ENCODE data around the gene SLF2.
A peak's percentile ranks its signal among the peaks of the same experiment; 100 is the strongest.
"Not testable (repeated sequence)": the region's sequence is repeated elsewhere in the genome, so short reads cannot be mapped to it uniquely, and the experiment has no call there.

The SLF2 gene

GRCh38 chr10:100878291-100878910, 34.4 kb upstream of the SLF2 start:
- peak; percentile 76 for DNase-seq (ENCODE audit: low spot score)

GRCh38 chr10:100879741-100880360, 32.9 kb upstream of the SLF2 start:
- peak; percentile 51 for DNase-seq (ENCODE audit: low spot score)

- no peak for DNase-seq (ENCODE audit: low spot score)
Observed at GRCh38 chr10:100881556-100882213, 31.1 kb upstream of the SLF2 start.

GRCh38 chr10:100882252-100882651, 30.5 kb upstream of the SLF2 start:
- DNase-seq (ENCODE audit: low spot score), result no peak

- DNase-seq (ENCODE audit: low spot score), result no peak
Observed at GRCh38 chr10:100882671-100883311, 30.0 kb upstream of the SLF2 start.

GRCh38 chr10:100883312-100883821, 29.4 kb upstream of the SLF2 start:
- DNase-seq (ENCODE audit: low spot score), result no peak

- DNase-seq (ENCODE audit: low spot score), result not testable (repeated sequence)
Observed at GRCh38 chr10:100885611-100886010, 27.2 kb upstream of the SLF2 start.

- DNase-seq (ENCODE audit: low spot score), result no peak
Observed at GRCh38 chr10:100886091-100886490, 26.7 kb upstream of the SLF2 start.

GRCh38 chr10:100886521-100886920, 26.2 kb upstream of the SLF2 start:
- no peak for DNase-seq (ENCODE audit: low spot score)

GRCh38 chr10:100886963-100887362, 25.8 kb upstream of the SLF2 start:
- DNase-seq (ENCODE audit: low spot score), result no peak

- no peak for DNase-seq (ENCODE audit: low spot score)
Observed at GRCh38 chr10:100887761-100888296, 24.9 kb upstream of the SLF2 start.

- DNase-seq (ENCODE audit: low spot score), result no peak
Observed at GRCh38 chr10:100888957-100889356, 23.8 kb upstream of the SLF2 start.

GRCh38 chr10:100889546-100889945, 23.2 kb upstream of the SLF2 start:
- DNase-seq (ENCODE audit: low spot score), result no peak

GRCh38 chr10:100890141-100890672, 22.6 kb upstream of the SLF2 start:
- no peak for DNase-seq (ENCODE audit: low spot score)

- no peak for DNase-seq (ENCODE audit: low spot score)
Observed at GRCh38 chr10:100890673-100891317, 22.0 kb upstream of the SLF2 start.

GRCh38 chr10:100894033-100894432, 18.7 kb upstream of the SLF2 start:
- DNase-seq (ENCODE audit: low spot score), result no peak

GRCh38 chr10:100894589-100895294, 18.0 kb upstream of the SLF2 start:
- DNase-seq (ENCODE audit: low spot score), result no peak

GRCh38 chr10:100895346-100895745, 17.4 kb upstream of the SLF2 start:
- no peak for DNase-seq (ENCODE audit: low spot score)

- DNase-seq (ENCODE audit: low spot score), result no peak
Observed at GRCh38 chr10:100895896-100896295, 16.9 kb upstream of the SLF2 start.

GRCh38 chr10:100896876-100897461, 15.8 kb upstream of the SLF2 start:
- no peak for DNase-seq (ENCODE audit: low spot score)

GRCh38 chr10:100897976-100898375, 14.8 kb upstream of the SLF2 start:
- no peak for DNase-seq (ENCODE audit: low spot score)

Measured in HuH-7 (cell line).